ENCODE data around the gene GLI2.

GLI2 gene

GRCh38 chr2:120758181-120759144 is 22.8 kb downstream of the GLI2 start:
- DNase-seq (ENCODE audit: low read depth), result peak; percentile 83

DNA sequence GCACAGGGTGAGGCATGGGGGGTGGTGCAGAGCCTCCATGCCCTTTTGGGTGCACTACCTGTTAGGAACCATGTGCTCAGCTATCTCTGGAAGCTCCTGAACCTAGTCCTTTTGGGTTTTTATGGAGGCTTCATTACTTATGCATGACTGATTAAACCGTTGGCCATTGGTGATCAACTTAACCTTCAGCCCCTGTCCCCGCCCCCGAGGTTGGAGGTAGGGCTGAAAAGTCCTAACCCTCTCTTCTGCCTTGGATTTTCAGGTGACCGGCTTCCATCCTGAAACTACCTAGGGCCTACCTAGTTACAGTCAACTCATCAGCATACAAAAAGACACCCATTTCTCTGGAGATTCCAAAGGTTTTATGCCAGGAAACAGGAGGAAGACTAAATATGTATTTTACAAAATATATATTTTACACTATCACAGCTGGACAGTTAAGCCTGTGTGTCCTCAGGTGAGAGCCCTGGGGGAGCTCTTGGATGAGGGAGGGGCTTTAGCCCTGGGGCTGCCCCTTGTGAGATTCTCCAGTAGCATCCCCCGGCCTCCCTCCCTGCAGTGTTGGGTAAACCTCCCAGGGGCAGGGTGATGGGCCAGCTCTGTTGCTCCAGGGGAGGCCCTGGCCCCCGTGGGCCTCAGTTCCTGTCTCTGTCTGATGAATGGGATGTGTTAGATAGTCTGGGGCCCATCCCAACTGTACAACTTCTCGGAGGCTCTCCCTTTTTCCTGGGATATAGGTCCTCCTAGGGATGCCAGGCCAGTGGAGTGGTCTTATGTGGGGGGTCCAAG is 24.1 kb downstream of the GLI2 start:
- DNase-seq (ENCODE audit: low read depth), result no peak

GRCh38 chr2:120760446-120761135 is 24.9 kb downstream of the GLI2 start:
- DNase-seq (ENCODE audit: low read depth), result peak; percentile 49

- no peak for DNase-seq (ENCODE audit: low read depth)
Measured at GRCh38 chr2:120761164-120761861, 25.6 kb downstream of the GLI2 start.

DNA sequence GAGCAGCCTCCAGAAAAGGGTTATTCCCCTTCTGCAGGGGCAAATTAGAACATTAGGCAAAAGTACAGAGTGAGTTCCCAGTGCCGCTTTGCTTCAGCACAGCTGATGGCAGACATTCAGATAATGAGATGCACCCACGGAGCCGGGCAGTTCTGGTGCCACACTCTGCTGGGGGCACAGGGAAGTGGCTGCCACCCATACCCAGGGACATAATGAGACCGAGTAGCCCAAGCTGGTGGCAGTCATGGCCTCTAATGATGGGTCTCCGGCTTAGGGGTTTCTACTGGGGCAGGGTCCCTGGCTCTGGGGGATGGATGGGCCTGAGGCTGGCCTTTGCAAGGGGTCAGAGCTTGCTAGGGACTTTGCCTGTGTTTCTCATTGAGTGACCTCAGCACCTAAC is 26.2 kb downstream of the GLI2 start:
- no peak for DNase-seq (ENCODE audit: low read depth)

- no peak for DNase-seq (ENCODE audit: low read depth)
Measured at GRCh38 chr2:120762341-120763061, 26.8 kb downstream of the GLI2 start.

DNA sequence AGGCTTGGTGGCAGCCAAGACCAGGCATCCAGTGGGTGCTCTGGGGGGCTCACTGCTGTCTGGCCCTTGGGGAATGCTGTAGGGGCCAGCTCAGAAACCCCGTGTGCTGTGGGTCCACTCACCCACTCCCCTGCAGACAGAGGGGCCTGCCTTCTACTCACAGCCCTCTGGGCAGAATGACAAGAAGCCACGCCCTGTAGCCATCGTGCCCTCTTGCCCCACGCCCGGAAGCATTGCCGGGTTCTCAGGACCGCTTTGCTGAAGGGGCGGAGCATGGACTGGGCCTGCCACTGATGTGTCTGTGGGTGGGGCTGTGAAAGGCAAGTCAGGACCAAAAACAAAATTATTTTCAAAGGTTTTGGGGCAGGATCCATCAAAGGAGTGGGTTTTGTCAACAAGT is 27.8 kb downstream of the GLI2 start:
- DNase-seq (ENCODE audit: low read depth), result peak; percentile 40

- DNase-seq (ENCODE audit: low read depth), result no peak
Measured at GRCh38 chr2:120763931-120764330, 28.3 kb downstream of the GLI2 start.

- no peak for DNase-seq (ENCODE audit: low read depth)
Measured at GRCh38 chr2:120764492-120764891, 28.8 kb downstream of the GLI2 start.

DNA sequence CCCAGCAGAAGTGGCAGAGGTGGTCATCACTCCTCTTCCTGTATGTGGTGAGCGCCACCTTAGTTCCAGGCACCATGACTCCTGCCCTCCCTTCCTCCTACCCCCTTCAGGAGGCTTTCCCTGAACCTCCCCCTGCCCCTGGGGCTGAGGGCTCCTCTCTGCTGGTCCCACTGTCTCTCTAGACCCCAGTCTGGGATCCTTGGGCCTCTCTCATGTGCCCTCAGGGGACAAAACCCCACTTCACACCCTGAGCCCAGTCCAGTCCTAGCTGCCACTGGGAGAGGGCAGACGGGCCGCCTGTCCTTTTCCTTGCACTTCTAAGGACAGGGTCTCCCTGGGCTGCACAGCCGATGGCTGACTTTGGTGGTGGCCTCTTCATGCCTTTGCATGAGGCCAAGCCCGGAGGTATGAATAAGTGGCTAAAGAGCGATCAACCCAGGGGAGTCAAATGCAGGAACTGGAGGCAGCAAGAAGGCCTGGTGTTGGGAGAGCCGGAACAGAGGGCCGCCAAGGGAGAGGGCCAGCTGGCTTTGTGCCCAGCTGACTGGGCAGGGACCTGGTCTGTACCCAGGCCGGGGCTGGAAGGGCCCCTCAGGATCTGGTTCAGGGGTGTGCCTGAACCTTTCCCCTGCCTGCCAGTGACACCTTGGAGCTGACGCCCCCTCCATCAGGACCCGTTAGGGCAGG is 29.5 kb downstream of the GLI2 start:
- DNase-seq (ENCODE audit: low read depth), result peak; percentile 34

DNA sequence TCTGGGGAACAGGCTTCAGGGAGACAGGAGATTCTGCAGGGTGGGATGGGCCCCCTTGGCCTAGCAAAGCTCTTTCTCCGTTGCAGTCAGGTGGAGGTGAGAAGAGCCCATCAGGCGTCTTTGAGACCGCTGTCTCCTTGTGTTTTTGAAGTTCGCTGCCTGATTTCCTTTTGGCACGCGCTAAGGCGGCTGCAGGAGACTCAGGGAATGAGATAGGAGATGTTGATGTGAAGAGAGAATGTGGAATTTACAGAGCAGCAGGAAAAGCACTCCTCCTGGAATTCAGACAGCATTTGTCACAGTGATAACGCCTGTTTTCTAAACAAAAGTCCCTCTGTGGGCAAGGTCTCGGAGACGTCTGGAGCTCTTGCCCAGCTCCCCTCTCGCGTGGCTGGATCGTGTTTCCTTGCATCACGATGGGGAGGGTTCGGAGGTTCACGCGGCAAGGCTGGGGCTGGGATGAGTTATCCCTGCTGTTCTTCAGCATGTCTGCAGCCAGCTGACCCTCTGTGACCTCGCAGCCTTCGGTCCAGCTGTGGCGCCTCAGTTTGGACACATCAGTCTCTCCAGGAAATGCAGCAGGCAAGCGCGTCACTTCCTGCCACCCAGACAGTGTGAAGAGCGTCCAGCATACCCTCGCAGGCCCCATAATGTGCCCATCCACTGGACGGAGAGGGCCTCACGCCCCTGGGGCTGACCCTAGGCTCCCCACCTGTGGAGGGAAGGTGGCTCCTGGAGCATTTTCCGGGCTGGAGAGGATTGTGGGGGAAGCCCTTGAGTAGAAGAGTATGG is 30.2 kb downstream of the GLI2 start:
- DNase-seq (ENCODE audit: low read depth), result peak; percentile 93

- DNase-seq (ENCODE audit: low read depth), result no peak
Measured at GRCh38 chr2:120766470-120767351, 31.0 kb downstream of the GLI2 start.

DNA sequence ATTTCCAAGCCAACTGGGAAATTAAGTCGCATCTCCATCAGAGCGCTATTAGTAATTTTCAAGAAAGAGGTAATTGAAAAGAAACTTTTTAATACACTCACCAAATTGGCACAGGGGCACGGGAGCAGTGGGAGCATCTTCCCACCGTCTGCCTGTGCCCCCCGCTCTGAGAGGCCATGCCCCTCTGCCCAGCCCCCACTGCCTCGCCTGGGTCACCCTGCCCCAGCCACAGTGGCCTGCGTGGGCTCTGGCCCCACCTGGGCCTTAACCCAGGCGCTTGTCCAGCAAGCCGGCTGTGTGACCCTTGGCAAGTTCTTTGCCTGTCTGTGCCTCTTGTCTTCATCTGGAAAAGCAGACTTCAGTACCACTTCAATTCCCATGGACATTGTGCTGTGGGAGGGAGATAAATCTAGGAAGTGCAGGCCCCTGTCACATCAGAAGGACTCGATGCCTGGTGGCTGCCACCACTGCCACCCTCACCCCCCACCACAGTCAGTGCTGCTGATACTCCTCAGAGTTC is 31.9 kb downstream of the GLI2 start:
- no peak for DNase-seq (ENCODE audit: low read depth)

DNA sequence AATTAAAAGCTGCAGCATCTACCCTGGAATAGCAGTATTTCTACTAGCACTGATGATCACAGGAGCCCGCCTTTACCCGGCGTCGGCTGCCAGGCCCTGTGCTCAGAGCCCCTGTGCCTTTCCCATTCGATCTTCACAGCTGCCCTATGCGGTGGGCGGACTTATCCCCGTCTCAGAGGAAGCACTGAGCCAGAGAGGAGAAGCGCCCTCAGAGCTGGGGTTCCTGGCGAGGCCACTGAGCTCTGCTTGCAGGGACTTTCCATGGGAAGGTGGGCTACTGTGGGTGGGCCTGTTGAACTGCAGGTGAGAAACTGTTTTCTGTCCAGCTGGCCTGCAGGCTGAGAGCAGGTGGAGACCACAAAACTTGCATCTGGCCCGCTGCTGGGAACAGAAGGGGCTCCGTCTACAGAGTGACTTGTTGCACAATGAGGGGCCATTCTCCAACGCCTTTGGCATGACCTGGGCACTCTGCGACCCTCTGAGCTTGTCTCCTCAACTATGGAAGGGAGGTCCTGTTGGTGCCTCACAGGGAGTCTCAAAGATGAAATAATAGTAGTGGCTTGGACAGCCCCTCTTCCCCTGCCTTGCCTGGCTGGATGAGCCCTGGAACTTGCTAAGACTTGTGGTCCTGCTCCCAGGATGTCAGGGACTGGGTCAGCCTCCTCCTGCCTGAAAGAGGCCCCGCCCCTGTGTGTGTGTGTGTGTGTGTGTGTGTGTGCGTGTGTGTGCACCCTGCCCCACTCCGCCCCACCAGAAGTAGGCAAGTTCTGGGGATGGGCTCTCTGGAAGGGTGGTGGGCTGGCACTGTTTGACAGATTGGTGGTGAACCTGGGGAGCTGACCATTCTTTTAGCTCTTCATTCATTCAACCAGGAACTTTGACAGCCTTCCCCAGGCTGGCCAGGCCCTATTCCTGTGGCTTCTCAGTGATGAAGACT is 32.7 kb downstream of the GLI2 start:
- no peak for DNase-seq (ENCODE audit: low read depth)

- DNase-seq (ENCODE audit: low read depth), result no peak
Measured at GRCh38 chr2:120769076-120769786, 33.6 kb downstream of the GLI2 start.

GRCh38 chr2:120769787-120770120 is 34.1 kb downstream of the GLI2 start:
- DNase-seq (ENCODE audit: low read depth), result no peak

DNA sequence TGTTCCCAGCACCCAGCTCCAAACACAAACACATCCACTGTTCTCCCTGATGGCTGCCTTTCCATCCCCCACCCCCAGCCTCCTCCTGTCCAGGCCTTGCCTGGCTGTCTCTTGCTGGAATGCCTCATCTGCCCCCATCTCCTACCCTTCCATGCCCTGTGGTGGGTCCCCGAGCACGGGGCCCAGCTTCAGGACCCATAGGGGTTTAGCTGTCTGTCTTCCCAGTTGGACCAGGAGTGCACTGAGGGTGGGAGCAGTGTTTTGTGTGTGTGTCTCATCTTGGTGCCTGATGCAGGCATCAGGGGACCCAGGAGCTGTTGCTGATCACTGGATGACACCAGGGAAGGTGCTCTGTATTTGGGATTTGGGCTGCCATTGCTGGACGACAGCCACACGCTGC is 34.5 kb downstream of the GLI2 start:
- no peak for DNase-seq (ENCODE audit: low read depth)
